Left lung (tissue), 10 donors: ENCODE results near the gene TNFRSF1B. TPM values are rescaled to one million over a fixed set of nuclear protein-coding genes. Genes with fewer than 3 reads are reported as not detected.

Experiments used
- ATAC-seq: fragments of 200-7000 bp; cut with Tn5 transposase; one replicate; pipeline ENCODE4 v1.9.1; 2020; ENCODE audit warnings: moderate library complexity
- DNase-seq, 4 donors: peaks; one replicate each; pipeline ENCODE4 v3.0.0-alpha.2; 2013 to 2020
- H3K27ac ChIP-seq, 2 donors: fragments of 200-600 bp; sonication (generic) in 1 of 2; one replicate each; pipeline versions ENCODE4 v1.5.0 to v1.8.0; 2020 to 2021
- H3K27me3 ChIP-seq, 2 donors: fragments of 200-600 bp; sonication (generic) in 1 of 2; one replicate each; pipeline versions ENCODE4 v1.5.0 to v1.8.0; 2020 to 2021
- H3K36me3 ChIP-seq, 2 donors: fragments of 200-600 bp; sonication (generic) in 1 of 2; one replicate each; pipeline versions ENCODE4 v1.5.0 to v1.8.0; 2020 to 2021
- H3K4me1 ChIP-seq, 2 donors: fragments of 200-600 bp; one replicate each; pipeline ENCODE4 v1.8.0; 2021
- H3K4me3 ChIP-seq, 2 donors: fragments of 200-600 bp; sonication (generic) in 1 of 2; one replicate each; pipeline versions ENCODE4 v1.5.0 to v1.8.0; 2020 to 2021; ENCODE audit warnings: mild to moderate bottlenecking in 1 of 2
- H3K9me3 ChIP-seq, 2 donors: fragments of 200-600 bp; sonication (generic) in 1 of 2; one replicate each; pipeline versions ENCODE4 v1.5.0 to v1.8.0; 2020 to 2021
- intact Hi-C, 2 donors: fragments of 100-400 bp; cut with DNase I; formaldehyde crosslinking; loops; one replicate each; pipeline versions ENCODE4 v1.11.2 to v1.14.2; 2022
- polyA plus RNA-seq, 6 donors: library from polyadenylated mRNA; unstranded; fragments of 120-200 nt; gene quantifications; one replicate each; pipeline ENCODE4 v1.2.1, GENCODE V29; 2013; ENCODE audit not compliant: insufficient read length in 6 of 6
- total RNA-seq, 2 donors: library from RNA; stranded (reverse); fragmentation: NEBNext Ultra II Directional; extraction: Animal tissue kit (Norgen Biotek cat#: 25700); gene quantifications; one replicate each; pipeline ENCODE4 v1.2.1, GENCODE V29; 2021
- TF ChIP-seq, protein P1 (sequence below), 2 donors: fragments of 200-600 bp; sonication (generic) in 1 of 2; IDR thresholded peaks; one replicate each; pipeline versions ENCODE4 v1.5.0 to v1.8.0; 2021; ENCODE audit warnings: antibody characterized with exemption in 2 of 2
- donor health status: DM: no; HTN: yes; CAD: no.
- donor health status: DM: no; HTN: no; CAD: no.

TNFRSF1B gene
- total and polyA plus RNA-seq, 8 donors, result 15.0 to 109 (median 17.9) TPM

DNA sequence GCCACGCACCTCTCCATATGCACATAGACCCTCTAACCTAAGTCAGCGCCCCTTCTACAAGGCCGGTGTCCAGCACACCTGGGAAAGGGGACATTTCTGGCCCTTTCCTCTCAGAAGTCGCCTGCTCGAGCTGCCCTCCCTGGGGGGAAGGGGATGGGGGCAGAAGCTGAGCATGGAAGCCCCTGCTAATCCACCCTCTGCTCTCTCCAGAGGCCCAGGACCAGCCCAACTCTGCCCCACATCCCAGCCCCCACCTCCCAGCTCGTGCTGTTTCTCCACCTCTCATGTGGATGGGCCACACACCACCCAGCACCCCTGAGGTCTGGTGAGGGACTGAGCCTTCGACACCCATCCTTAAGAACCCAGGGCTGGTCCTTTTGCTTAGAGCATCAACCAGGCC lies 14.8 kb downstream of the TNFRSF1B start:
- Histone ChIP-seq H3K27me3 (no peaks in the 10 kb centered on the region), H3K4me3 (no peak overlapping the region), H3K36me3 (peaks cover 0 to 18% of the 10 kb centered on the region in 2 donors), H3K4me1 (peaks cover 73 to 100% of the 10 kb centered on the region in 2 donors), H3K9me3 (no peaks in the 10 kb centered on the region), H3K27ac (peak overlapping the region in 1 of 2 donors; percentile 94)
- DNase-seq (peak in 1 of 4 donors; percentile 43), ATAC-seq (no peak)
- intact Hi-C loops, result no loop called here
- TF ChIP-seq, protein P1, sequence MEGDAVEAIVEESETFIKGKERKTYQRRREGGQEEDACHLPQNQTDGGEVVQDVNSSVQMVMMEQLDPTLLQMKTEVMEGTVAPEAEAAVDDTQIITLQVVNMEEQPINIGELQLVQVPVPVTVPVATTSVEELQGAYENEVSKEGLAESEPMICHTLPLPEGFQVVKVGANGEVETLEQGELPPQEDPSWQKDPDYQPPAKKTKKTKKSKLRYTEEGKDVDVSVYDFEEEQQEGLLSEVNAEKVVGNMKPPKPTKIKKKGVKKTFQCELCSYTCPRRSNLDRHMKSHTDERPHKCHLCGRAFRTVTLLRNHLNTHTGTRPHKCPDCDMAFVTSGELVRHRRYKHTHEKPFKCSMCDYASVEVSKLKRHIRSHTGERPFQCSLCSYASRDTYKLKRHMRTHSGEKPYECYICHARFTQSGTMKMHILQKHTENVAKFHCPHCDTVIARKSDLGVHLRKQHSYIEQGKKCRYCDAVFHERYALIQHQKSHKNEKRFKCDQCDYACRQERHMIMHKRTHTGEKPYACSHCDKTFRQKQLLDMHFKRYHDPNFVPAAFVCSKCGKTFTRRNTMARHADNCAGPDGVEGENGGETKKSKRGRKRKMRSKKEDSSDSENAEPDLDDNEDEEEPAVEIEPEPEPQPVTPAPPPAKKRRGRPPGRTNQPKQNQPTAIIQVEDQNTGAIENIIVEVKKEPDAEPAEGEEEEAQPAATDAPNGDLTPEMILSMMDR (IDR thresholded peaks at IDR 0.05), result no peak

DNA sequence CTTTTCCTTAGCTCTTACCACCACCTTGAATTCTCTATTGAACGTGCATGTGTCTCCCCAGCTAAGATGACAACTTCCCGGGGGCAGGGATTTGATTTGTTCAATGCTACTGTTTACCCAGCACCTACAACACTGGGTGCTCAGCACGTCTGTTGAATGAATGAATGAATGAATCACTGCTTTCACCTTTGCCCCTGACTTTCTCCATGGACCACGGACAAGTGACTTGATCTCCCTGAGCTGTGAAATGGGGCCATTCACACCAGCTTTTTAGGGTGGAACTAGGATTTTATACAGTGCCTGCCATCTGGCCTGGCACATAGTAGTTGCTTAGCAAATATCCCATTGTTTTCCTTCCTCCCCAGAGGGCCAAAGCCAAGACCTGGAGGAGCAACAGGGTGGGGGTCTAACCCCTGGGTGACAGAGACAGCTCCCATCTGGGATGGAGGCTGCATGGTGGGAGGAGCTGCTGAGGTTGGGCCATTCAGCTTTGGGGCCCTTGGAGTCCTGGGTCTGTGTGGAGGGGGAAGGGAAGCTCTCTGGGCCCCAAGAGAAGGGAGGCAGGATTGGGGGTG lies 15.7 kb downstream of the TNFRSF1B start:
- intact Hi-C loops, result no loop called here
- peak in 2 of 4 donors; percentile 28 to 36 for DNase-seq
- Histone ChIP-seq H3K36me3 (peaks cover 0 to 18% of the 10 kb centered on the region in 2 donors), H3K9me3 (no peaks in the 10 kb centered on the region), H3K27me3 (no peaks in the 10 kb centered on the region), H3K4me3 (no peak overlapping the region), H3K4me1 (peaks cover 68 to 100% of the 10 kb centered on the region in 2 donors), H3K27ac (peak overlapping the region; percentile 28 to 94)
- ATAC-seq, result no peak
- TF ChIP-seq, protein P1 (IDR thresholded peaks at IDR 0.05), result no peak

DNA sequence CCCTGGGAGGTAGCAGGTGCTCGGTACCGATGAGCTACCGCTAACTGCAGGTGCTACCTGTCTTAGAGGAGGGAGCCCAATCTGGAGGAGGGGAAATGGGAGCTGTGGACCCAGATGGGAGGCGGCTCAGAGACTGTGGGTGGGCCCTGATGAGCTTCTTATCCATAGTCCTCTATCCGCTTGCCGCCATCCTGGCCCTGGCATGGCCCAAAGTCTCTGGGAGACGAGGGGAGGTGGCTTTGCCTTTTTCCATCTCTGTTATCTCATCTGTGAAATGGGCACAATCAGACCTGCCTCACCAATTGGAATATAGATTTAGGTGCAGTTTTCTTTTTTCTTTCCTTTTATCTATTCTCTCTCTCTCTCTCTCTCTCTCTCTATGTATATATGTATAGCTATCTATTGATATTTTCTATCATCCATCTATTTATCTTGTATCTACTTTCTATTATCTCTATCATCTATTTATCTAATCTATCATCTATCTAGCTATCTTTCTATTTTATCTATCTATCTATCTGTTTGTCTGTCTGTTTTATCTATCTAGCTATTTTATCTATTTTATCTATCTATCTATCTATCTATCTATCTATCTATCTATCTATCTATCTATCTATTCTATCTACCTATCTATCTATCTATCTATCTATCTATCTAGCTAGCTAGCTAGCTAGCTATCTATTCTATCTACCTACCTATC lies 16.5 kb downstream of the TNFRSF1B start:
- Histone ChIP-seq H3K4me3 (no peak overlapping the region), H3K27ac (peak overlapping the region; percentile 88 to 94), H3K36me3 (peaks cover 0 to 18% of the 10 kb centered on the region in 2 donors), H3K9me3 (no peaks in the 10 kb centered on the region), H3K4me1 (peaks cover 60 to 100% of the 10 kb centered on the region in 2 donors), H3K27me3 (no peaks in the 10 kb centered on the region)
- ATAC-seq (no peak), DNase-seq (peak in 1 of 4 donors; percentile 57)
- intact Hi-C loops, result no loop called here
- TF ChIP-seq, protein P1 (IDR thresholded peaks at IDR 0.05), result no peak

DNA sequence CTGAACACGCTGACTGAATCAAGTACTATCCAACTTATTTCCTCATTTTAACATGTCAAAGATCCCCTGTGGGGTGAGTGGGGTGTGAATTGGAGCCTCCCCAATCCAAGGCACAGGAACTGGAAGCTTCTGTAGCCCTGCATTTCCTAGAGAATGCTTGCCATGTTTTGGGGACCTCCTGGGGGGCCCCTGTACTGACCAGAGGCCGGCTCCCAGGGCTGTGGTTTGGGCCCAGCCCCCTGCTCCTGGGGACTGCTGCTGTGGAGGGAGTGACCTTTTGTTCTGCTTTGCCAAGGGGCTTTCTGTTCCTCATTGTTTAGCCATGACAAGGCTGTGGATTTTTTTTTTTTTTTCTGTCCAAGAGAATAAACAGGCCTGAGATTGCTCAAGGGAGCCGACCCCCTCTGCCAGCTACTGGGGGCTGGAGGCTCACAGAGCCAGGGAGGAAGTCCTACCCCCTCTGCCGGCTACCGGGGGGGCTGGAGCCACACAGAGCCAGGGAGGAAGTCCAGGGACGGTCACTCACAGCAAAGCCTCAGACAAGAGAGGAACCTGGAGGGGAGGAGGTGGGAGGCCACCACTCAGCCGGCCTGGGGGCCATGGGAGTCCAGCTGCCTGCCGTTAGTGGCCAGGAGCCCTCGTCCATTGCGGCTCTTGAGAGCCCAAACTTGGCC lies 17.4 kb downstream of the TNFRSF1B start:
- peak; percentile 76 to 93 (median 91) for DNase-seq
- ATAC-seq, result peak; percentile 68
- intact Hi-C loops, result no loop called here
- TF ChIP-seq, protein P1 (IDR thresholded peaks at IDR 0.05), result peak in 1 of 2 donors; percentile 45
- Histone ChIP-seq H3K27me3 (no peaks in the 10 kb centered on the region), H3K4me1 (peaks cover 51 to 100% of the 10 kb centered on the region in 2 donors), H3K4me3 (peak overlapping the region in 1 of 2 donors; percentile 30), H3K9me3 (no peaks in the 10 kb centered on the region), H3K27ac (peak overlapping the region; percentile 88 to 94), H3K36me3 (peaks cover 0 to 26% of the 10 kb centered on the region in 2 donors)
